T-helper 17 cell (primary cell): ENCODE measurements around the gene GFPT1. TPM values are rescaled to one million over a fixed set of nuclear protein-coding genes. Genes with fewer than 3 reads are reported as not detected.
"Not testable (repeated sequence)": the region's sequence is repeated elsewhere in the genome, so short reads cannot be mapped to it uniquely, and the experiment has no call there.

Experiments
- ATAC-seq: fragments of 150-1000 bp; cut with Tn5 transposase; 2 replicates; pipeline ENCODE4 v1.10.0; 2021; ENCODE audit warnings: mild to moderate bottlenecking, moderate library complexity
- DNase-seq, 3 donors: peaks; one replicate each; pipeline versions ENCODE4 v3.0.0 to v3.0.0-alpha.2; 2020 to 2021
- H3K9me3 ChIP-seq: one replicate; pipeline ENCODE4 v1.7.0; 2013; ENCODE audit warnings: low read length, mild to moderate bottlenecking; ENCODE audit not compliant: control insufficient read depth, poor library complexity, severe bottlenecking
- H3K27ac Mint-ChIP-seq: one replicate; pipeline ENCODE4 v1.8.0; 2022; ENCODE audit warnings: mild to moderate bottlenecking, moderate library complexity, mixed read lengths
- H3K27me3 Mint-ChIP-seq: one replicate; pipeline ENCODE4 v1.8.0; 2022; ENCODE audit warnings: mixed read lengths
- H3K36me3 Mint-ChIP-seq: one replicate; pipeline ENCODE4 v1.8.0; 2022; ENCODE audit warnings: low read depth, mixed read lengths
- H3K4me1 Mint-ChIP-seq: one replicate; pipeline ENCODE4 v1.8.0; 2022; ENCODE audit warnings: mild to moderate bottlenecking, mixed read lengths
- H3K4me3 Mint-ChIP-seq: one replicate; pipeline ENCODE4 v1.8.0; 2022; ENCODE audit warnings: mild to moderate bottlenecking, moderate library complexity, mixed read lengths
- total RNA-seq, 4 donors: library from RNA in 2 of 4; stranded (reverse) in 2 of 4; gene quantifications; one replicate each; pipeline ENCODE4 v1.2.3 and lab custom pipeline; 2022 to 2026

The GFPT1 gene
- total RNA-seq, 2 donors from 2014 or later, result 15.1 to 18.7 TPM

GRCh38 chr2:69376403-69376802 lies 10.6 kb downstream of the GFPT1 start:
- H3K27me3 Mint-ChIP-seq, result no peaks in the 10 kb centered on the region
- H3K9me3 ChIP-seq, result no peaks in the 10 kb centered on the region
- no peak overlapping the region for H3K27ac Mint-ChIP-seq
- DNase-seq, result no peak
- no peak for ATAC-seq
- peaks cover 8% of the 10 kb centered on the region for H3K36me3 Mint-ChIP-seq
- peaks cover 16% of the 10 kb centered on the region for H3K4me1 Mint-ChIP-seq
- H3K4me3 Mint-ChIP-seq, result no peak overlapping the region

- DNase-seq, result no peak
- no peaks in the 10 kb centered on the region for H3K27me3 Mint-ChIP-seq
- no peaks in the 10 kb centered on the region for H3K9me3 ChIP-seq
- H3K27ac Mint-ChIP-seq, result peak overlapping the region; percentile 63
- peaks cover 7% of the 10 kb centered on the region for H3K36me3 Mint-ChIP-seq
- H3K4me1 Mint-ChIP-seq, result peaks cover 13% of the 10 kb centered on the region
- no peak overlapping the region for H3K4me3 Mint-ChIP-seq
- peak; percentile 80 for ATAC-seq
These were observed 11.3 kb downstream of the GFPT1 start for GRCh38 chr2:69375494-69376353.

- DNase-seq, result no peak
- H3K4me3 Mint-ChIP-seq, result no peak overlapping the region
- H3K27me3 Mint-ChIP-seq, result no peaks in the 10 kb centered on the region
- peaks cover 11% of the 10 kb centered on the region for H3K36me3 Mint-ChIP-seq
- peaks cover 10% of the 10 kb centered on the region for H3K4me1 Mint-ChIP-seq
- no peak overlapping the region for H3K27ac Mint-ChIP-seq
- ATAC-seq, result no peak
- H3K9me3 ChIP-seq, result no peaks in the 10 kb centered on the region
These were observed 14.3 kb downstream of the GFPT1 start for GRCh38 chr2:69372767-69373166.

- Mint-ChIP-seq H3K36me3 (peaks cover 18% of the 10 kb centered on the region), H3K27ac (no peak overlapping the region), H3K4me3 (no peak overlapping the region), H3K4me1 (peaks cover 7% of the 10 kb centered on the region), H3K27me3 (no peaks in the 10 kb centered on the region)
- H3K9me3 ChIP-seq, result no peaks in the 10 kb centered on the region
- ATAC-seq (no peak), DNase-seq (no peak)
These were observed 17.2 kb downstream of the GFPT1 start for GRCh38 chr2:69369802-69370201.

GRCh38 chr2:69368588-69368987 lies 18.4 kb downstream of the GFPT1 start:
- Mint-ChIP-seq H3K27me3 (no peaks in the 10 kb centered on the region), H3K27ac (no peak overlapping the region), H3K4me3 (peak overlapping the region; percentile 41), H3K36me3 (peaks cover 18% of the 10 kb centered on the region), H3K4me1 (peaks cover 7% of the 10 kb centered on the region)
- ATAC-seq (no peak), DNase-seq (no peak)
- H3K9me3 ChIP-seq, result no peaks in the 10 kb centered on the region

- DNase-seq (no peak), ATAC-seq (no peak)
- H3K9me3 ChIP-seq, result no peaks in the 10 kb centered on the region
- Mint-ChIP-seq H3K27me3 (no peaks in the 10 kb centered on the region), H3K36me3 (peaks cover 7% of the 10 kb centered on the region), H3K4me1 (peaks cover 6% of the 10 kb centered on the region), H3K27ac (no peak overlapping the region), H3K4me3 (no peak overlapping the region)
These were observed 27.7 kb downstream of the GFPT1 start for GRCh38 chr2:69359371-69359770.

- peaks cover 9% of the 10 kb centered on the region for H3K36me3 Mint-ChIP-seq
- no peak overlapping the region for H3K4me3 Mint-ChIP-seq
- H3K27ac Mint-ChIP-seq, result no peak overlapping the region
- no peaks in the 10 kb centered on the region for H3K27me3 Mint-ChIP-seq
- DNase-seq (no peak), ATAC-seq (no peak)
- no peaks in the 10 kb centered on the region for H3K9me3 ChIP-seq
- H3K4me1 Mint-ChIP-seq, result peaks cover 6% of the 10 kb centered on the region
These were observed 28.1 kb downstream of the GFPT1 start for GRCh38 chr2:69358914-69359313.

- Mint-ChIP-seq H3K27me3 (no peaks in the 10 kb centered on the region), H3K36me3 (peaks cover 9% of the 10 kb centered on the region), H3K4me3 (no peak overlapping the region), H3K27ac (peak overlapping the region; percentile 66), H3K4me1 (peaks cover 6% of the 10 kb centered on the region)
- DNase-seq, result no peak
- no peaks in the 10 kb centered on the region for H3K9me3 ChIP-seq
- ATAC-seq, result no peak
These were observed 30.6 kb downstream of the GFPT1 start for GRCh38 chr2:69356471-69356870.

- H3K4me3 Mint-ChIP-seq, result not testable (repeated sequence)
These were observed 32.1 kb downstream of the GFPT1 start for GRCh38 chr2:69354976-69355375.

GRCh38 chr2:69353360-69353759 lies 33.7 kb downstream of the GFPT1 start:
- Mint-ChIP-seq H3K36me3 (peaks cover 15% of the 10 kb centered on the region), H3K4me1 (peaks cover 7% of the 10 kb centered on the region), H3K27ac (no peak overlapping the region), H3K4me3 (no peak overlapping the region), H3K27me3 (no peaks in the 10 kb centered on the region)
- ATAC-seq (no peak), DNase-seq (no peak)
- no peaks in the 10 kb centered on the region for H3K9me3 ChIP-seq

More at GRCh38 chr2:69354976-69355375, 32.1 kb downstream of the GFPT1 start:
- not testable (repeated sequence) for H3K27ac Mint-ChIP-seq, H3K27me3 Mint-ChIP-seq, ATAC-seq, H3K9me3 ChIP-seq, H3K36me3 Mint-ChIP-seq, DNase-seq, H3K4me1 Mint-ChIP-seq

- H3K4me1 Mint-ChIP-seq, result peaks cover 3% of the 10 kb centered on the region
- H3K9me3 ChIP-seq, result no peaks in the 10 kb centered on the region
- peaks cover 12% of the 10 kb centered on the region for H3K36me3 Mint-ChIP-seq
These were observed 38.2 kb downstream of the GFPT1 start for GRCh38 chr2:69348781-69349180.

GRCh38 chr2:69345434-69345833 lies 41.6 kb downstream of the GFPT1 start:
- peaks cover 3% of the 10 kb centered on the region for H3K4me1 Mint-ChIP-seq
- no peak for ATAC-seq
- H3K27ac Mint-ChIP-seq, result no peak overlapping the region

More at GRCh38 chr2:69348781-69349180, 38.2 kb downstream of the GFPT1 start:
- no peak for ATAC-seq
- no peaks in the 10 kb centered on the region for H3K27me3 Mint-ChIP-seq
- H3K27ac Mint-ChIP-seq, result peak overlapping the region; percentile 37
- no peak for DNase-seq
- no peak overlapping the region for H3K4me3 Mint-ChIP-seq

GRCh38 chr2:69344305-69344704 lies 42.7 kb downstream of the GFPT1 start:
- Mint-ChIP-seq H3K4me1 (peaks cover 3% of the 10 kb centered on the region), H3K27me3 (no peaks in the 10 kb centered on the region), H3K4me3 (no peak overlapping the region), H3K27ac (no peak overlapping the region), H3K36me3 (peaks cover 18% of the 10 kb centered on the region)
- H3K9me3 ChIP-seq, result no peaks in the 10 kb centered on the region
- no peak for DNase-seq
- no peak for ATAC-seq

More at GRCh38 chr2:69345434-69345833, 41.6 kb downstream of the GFPT1 start:
- peaks cover 18% of the 10 kb centered on the region for H3K36me3 Mint-ChIP-seq
- H3K4me3 Mint-ChIP-seq, result no peak overlapping the region
- H3K27me3 Mint-ChIP-seq, result no peaks in the 10 kb centered on the region
- no peak for DNase-seq
- H3K9me3 ChIP-seq, result no peaks in the 10 kb centered on the region
